Measurements from ENCODE around the gene ATG7.

DNA sequence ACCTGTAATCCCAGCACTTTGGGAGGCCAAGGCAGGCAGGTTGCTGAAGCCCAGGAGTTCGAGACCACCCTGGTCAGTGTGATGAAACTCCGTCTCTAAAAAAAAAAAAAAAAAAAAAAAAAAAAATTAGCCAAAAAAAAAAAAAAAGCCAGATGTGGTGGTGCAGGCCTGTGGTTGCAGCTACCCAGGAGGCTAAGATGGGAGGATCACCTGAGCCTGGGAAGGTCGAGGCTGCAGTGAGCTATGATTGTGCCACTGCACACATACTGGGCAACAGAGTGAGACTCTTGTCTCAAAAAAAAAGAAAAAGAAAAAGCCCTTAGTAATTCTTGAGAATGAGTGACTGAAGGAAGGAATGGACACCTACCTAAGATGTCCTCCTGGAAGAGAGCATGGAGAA is 266.4 kb downstream of the ATG7 start:
- TF ChIP-seq, protein P1, sequence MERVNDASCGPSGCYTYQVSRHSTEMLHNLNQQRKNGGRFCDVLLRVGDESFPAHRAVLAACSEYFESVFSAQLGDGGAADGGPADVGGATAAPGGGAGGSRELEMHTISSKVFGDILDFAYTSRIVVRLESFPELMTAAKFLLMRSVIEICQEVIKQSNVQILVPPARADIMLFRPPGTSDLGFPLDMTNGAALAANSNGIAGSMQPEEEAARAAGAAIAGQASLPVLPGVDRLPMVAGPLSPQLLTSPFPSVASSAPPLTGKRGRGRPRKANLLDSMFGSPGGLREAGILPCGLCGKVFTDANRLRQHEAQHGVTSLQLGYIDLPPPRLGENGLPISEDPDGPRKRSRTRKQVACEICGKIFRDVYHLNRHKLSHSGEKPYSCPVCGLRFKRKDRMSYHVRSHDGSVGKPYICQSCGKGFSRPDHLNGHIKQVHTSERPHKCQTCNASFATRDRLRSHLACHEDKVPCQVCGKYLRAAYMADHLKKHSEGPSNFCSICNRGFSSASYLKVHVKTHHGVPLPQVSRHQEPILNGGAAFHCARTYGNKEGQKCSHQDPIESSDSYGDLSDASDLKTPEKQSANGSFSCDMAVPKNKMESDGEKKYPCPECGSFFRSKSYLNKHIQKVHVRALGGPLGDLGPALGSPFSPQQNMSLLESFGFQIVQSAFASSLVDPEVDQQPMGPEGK (CRISPR knock-in tag; IDR thresholded peaks at IDR 0.05; ENCODE audit: borderline replicate concordance): no peak
- TF ChIP-seq ARNTL (CRISPR knock-in tag; IDR thresholded peaks at IDR 0.05; ENCODE audit: borderline replicate concordance, low read depth) (no peak), TCF4 (CRISPR knock-in tag; IDR thresholded peaks at IDR 0.05; ENCODE audit: borderline replicate concordance) (no peak), ESRRG (CRISPR knock-in tag; IDR thresholded peaks at IDR 0.05) (no peak), ZNF70 (CRISPR knock-in tag; IDR thresholded peaks at IDR 0.05) (no peak)
